Choroid plexus epithelial cell (primary cell): Measurements from ENCODE around the gene LBP.
"Not testable (repeated sequence)": the region's sequence is repeated elsewhere in the genome, so short reads cannot be mapped to it uniquely, and the experiment has no call there.

Source experiments
- DNase-seq: peaks from one replicate; pipeline ENCODE4 v3.0.0-alpha.2; 2010; ENCODE audit warnings: low read depth
- H3K4me3 ChIP-seq: 2 replicates; pipeline ENCODE4 v1.5.1; 2011; ENCODE audit warnings: low read depth, mild to moderate bottlenecking, control low read depth, low read length, moderate library complexity
- CTCF ChIP-seq: conservative IDR thresholded peaks from 2 replicates; pipeline ENCODE4 v1.5.1; 2011; ENCODE audit warnings: low read depth, mild to moderate bottlenecking, control low read depth, inconsistent platforms, low read length, moderate library complexity

LBP gene

GRCh38 chr20:38377039-38377685 lies 30.9 kb downstream of the LBP start:
- no peak for DNase-seq
- no peak for TF ChIP-seq CTCF
- no peak overlapping the region for H3K4me3 ChIP-seq

GRCh38 chr20:38377838-38378237 lies 31.6 kb downstream of the LBP start:
- H3K4me3 ChIP-seq, DNase-seq: not testable (repeated sequence)

- no peak for TF ChIP-seq CTCF
- no peak overlapping the region for H3K4me3 ChIP-seq
- DNase-seq = no peak
These were observed 36.9 kb downstream of the LBP start for GRCh38 chr20:38383147-38383546.

- H3K4me3 ChIP-seq = no peak overlapping the region
- no peak for DNase-seq
- TF ChIP-seq CTCF = no peak
These were observed 39.7 kb downstream of the LBP start for GRCh38 chr20:38386004-38386403.

GRCh38 chr20:38386851-38387250 lies 40.6 kb downstream of the LBP start:
- H3K4me3 ChIP-seq = no peak overlapping the region
- no peak for TF ChIP-seq CTCF

GRCh38 chr20:38387953-38388352 lies 41.7 kb downstream of the LBP start:
- TF ChIP-seq CTCF = no peak
- DNase-seq = no peak

More at GRCh38 chr20:38386851-38387250, 40.6 kb downstream of the LBP start:
- no peak for DNase-seq

GRCh38 chr20:38392356-38392755 lies 46.1 kb downstream of the LBP start:
- no peak for TF ChIP-seq CTCF
- H3K4me3 ChIP-seq = no peak overlapping the region
- peak; percentile 7 for DNase-seq

More at GRCh38 chr20:38387953-38388352, 41.7 kb downstream of the LBP start:
- H3K4me3 ChIP-seq = no peak overlapping the region
